B cell (primary cell): ENCODE data around the gene SPATA20. TPM values are rescaled to one million over a fixed set of nuclear protein-coding genes. Genes with fewer than 3 reads are reported as not detected.

ENCODE experiments used
- ATAC-seq: fragments of 200-7000 bp; cut with Tn5 transposase; one replicate; pipeline ENCODE4 v1.10.0; 2021; ENCODE audit warnings: low read depth, mild to moderate bottlenecking, moderate number of reproducible peaks, moderate library complexity
- CTCF ChIA-PET: fragments of 350-600 bp; sonication (Branson Sonifier 250); formaldehyde crosslinking; loops from one replicate; lab custom pipeline; 2021; ENCODE audit warnings: antibody characterized with exemption, inconsistent platforms; lab: Charles Lee
- POLR2A ChIA-PET: fragments of 350-600 bp; sonication (Branson Sonifier 250); formaldehyde crosslinking; loops from one replicate; lab custom pipeline; 2021; ENCODE audit warnings: antibody characterized with exemption; lab: Charles Lee
- DNase-seq: peaks from one replicate; pipeline ENCODE4 v3.0.0; 2013
- H2AFZ ChIP-seq: 2 replicates; pipeline ENCODE4 v1.6.1; 2012; ENCODE audit warnings: mild to moderate bottlenecking, low read depth, low read length; ENCODE audit not compliant: insufficient read depth, poor library complexity, severe bottlenecking
- H3K27ac ChIP-seq, 2 donors: 1 replicate in 1 of 2; 2 replicates in 1 of 2; pipeline ENCODE4 v1.5.1; 2012 to 2013; ENCODE audit warnings: low read length in 2 of 2, mild to moderate bottlenecking in 2 of 2, moderate library complexity in 1 of 2
- H3K27me3 ChIP-seq, 4 experiments: fragments of 200-600 bp in 1 of 4; sonication (generic) in 1 of 4; replicated peaks in 1 of 4; 1 replicate in 2 of 4; 2 replicates in 2 of 4; pipeline versions ENCODE4 v1.6.1 to v1.7.0; 2013 to 2016; ENCODE audit warnings: low read length in 3 of 4, mild to moderate bottlenecking in 2 of 4, mixed read lengths in 1 of 4, moderate library complexity in 1 of 4; ENCODE audit not compliant: insufficient read depth in 4 of 4, control insufficient read depth in 3 of 4; ENCODE audit errors: control extremely low read depth in 1 of 4
- H3K36me3 ChIP-seq, 2 experiments: replicated peaks in 1 of 2; 1 replicate in 1 of 2; 2 replicates in 1 of 2; pipeline versions ENCODE4 v1.6.1 to v1.7.1; 2013; ENCODE audit warnings: low read length in 1 of 2; ENCODE audit not compliant: insufficient read depth in 2 of 2, control insufficient read depth in 1 of 2; ENCODE audit errors: control extremely low read depth in 1 of 2, extremely low read depth in 1 of 2
- H3K4me1 ChIP-seq, 2 donors: fragments of 200-600 bp in 1 of 2; sonication (generic) in 1 of 2; 1 replicate in 1 of 2; 2 replicates in 1 of 2; pipeline versions ENCODE4 v1.5.1 to v1.6.1; 2013 to 2017; ENCODE audit warnings: low read length in 2 of 2; ENCODE audit not compliant: control insufficient read depth in 2 of 2, insufficient read depth in 2 of 2
- H3K4me2 ChIP-seq: replicated peaks from 2 replicates; pipeline ENCODE3; 2012; ENCODE audit warnings: mild to moderate bottlenecking, low read depth, low read length; ENCODE audit not compliant: poor library complexity, severe bottlenecking
- H3K4me3 ChIP-seq, 5 experiments: fragments of 200-600 bp in 1 of 5; sonication (generic) in 1 of 5; 1 replicate in 3 of 5; 2 replicates in 2 of 5; pipeline versions ENCODE4 v1.5.1 to v1.7.0; 2011 to 2016; ENCODE audit warnings: low read length in 4 of 5, mild to moderate bottlenecking in 4 of 5, low read depth in 2 of 5, control low read depth in 1 of 5, moderate library complexity in 1 of 5; ENCODE audit not compliant: insufficient read depth in 1 of 5; ENCODE audit errors: control extremely low read depth in 1 of 5, extremely low read depth in 1 of 5
- H3K79me2 ChIP-seq: fragments of 200-600 bp; sonication (generic); one replicate; pipeline ENCODE4 v1.6.0; 2016; ENCODE audit warnings: low read length; ENCODE audit not compliant: control insufficient read depth, insufficient read depth
- H3K9ac ChIP-seq: fragments of 200-600 bp; sonication (generic); 2 replicates; pipeline ENCODE4 v1.6.1; 2017; ENCODE audit warnings: mild to moderate bottlenecking, low read length, moderate library complexity
- H3K9me3 ChIP-seq, 3 donors: one replicate each; pipeline versions ENCODE4 v1.6.1 to v1.7.1; 2013; ENCODE audit warnings: low read length in 2 of 3; ENCODE audit not compliant: control insufficient read depth in 2 of 3, insufficient read depth in 1 of 3; ENCODE audit errors: control extremely low read depth in 1 of 3
- H4K20me1 ChIP-seq: 2 replicates; pipeline ENCODE4 v1.6.0; 2012; ENCODE audit warnings: mild to moderate bottlenecking, low read length; ENCODE audit not compliant: insufficient read depth, control insufficient read depth, poor library complexity, severe bottlenecking
- H3K27ac Mint-ChIP-seq: one replicate; pipeline ENCODE4 v1.8.0; 2021; ENCODE audit warnings: mixed read lengths
- H3K27me3 Mint-ChIP-seq: one replicate; pipeline ENCODE4 v1.8.0; 2021; ENCODE audit warnings: mixed read lengths
- H3K4me1 Mint-ChIP-seq: one replicate; pipeline ENCODE4 v1.8.0; 2021; ENCODE audit warnings: mixed read lengths
- H3K4me3 Mint-ChIP-seq: one replicate; pipeline ENCODE4 v1.8.0; 2021; ENCODE audit warnings: mixed read lengths
- H3K9me3 Mint-ChIP-seq: one replicate; pipeline ENCODE4 v1.8.0; 2022; ENCODE audit warnings: mixed read lengths; ENCODE audit not compliant: insufficient read depth
- CTCF ChIP-seq: fragments of 200-600 bp; IDR thresholded peaks from one replicate; pipeline ENCODE4 v1.8.0; 2022; ENCODE audit warnings: antibody characterized with exemption, mild to moderate bottlenecking
- EZH2 ChIP-seq: IDR thresholded peaks from 2 replicates; pipeline ENCODE4 v1.6.1; 2012; ENCODE audit warnings: borderline replicate concordance, low read depth, mild to moderate bottlenecking, moderate library complexity, low read length; ENCODE audit not compliant: insufficient read depth, poor library complexity, severe bottlenecking
- WGBS: methylation state at CpG from one replicate; pipeline ENCODE4 v1.1.5; 2013; ENCODE audit warnings: missing lambda C conversion rate; ENCODE audit not compliant: insufficient coverage; 5-methylcytosine and 5-hydroxymethylcytosine counted together
- intact Hi-C: fragments of 100-400 bp; cut with micrococcal nuclease; formaldehyde crosslinking; loops from one replicate; pipeline ENCODE4 v1.10.0; 2022
- polyA plus RNA-seq: library from polyadenylated mRNA; depleted of rRNA; stranded (reverse); fragments of >200 nt; gene quantifications from 2 replicates; pipeline ENCODE4 v1.2.3, GENCODE V29; 2012
- total RNA-seq, 2 donors: library from RNA; stranded (reverse); fragments of 120-200 nt in 1 of 2; gene quantifications; 1 replicate in 1 of 2; 2 replicates in 1 of 2; pipeline versions ENCODE4 v1.2.3 to v1.2.4, GENCODE V29; 2013 to 2022

SPATA20 gene
- total and polyA plus RNA-seq, 2 donors (not counting 1 experiment from before 2014, with no cell fraction given): 61.7 to 68.5 TPM

- DNase-seq (no peak), ATAC-seq (no peak)
- TF ChIP-seq EZH2 (no peak), CTCF (no peak)
- Histone ChIP-seq H4K20me1 (no peaks in the 10 kb centered on the region), H3K9ac (no peak overlapping the region), H3K27me3 (peaks cover 0 to 37% (median 19%) of the 10 kb centered on the region in 4 experiments), H3K4me1 (peaks cover 0 to 1% of the 10 kb centered on the region in 2 donors), H3K27ac (no peak overlapping the region), H3K9me3 (peaks cover 0 to 1% (median 0%) of the 10 kb centered on the region in 3 donors), H3K36me3 (no peaks in the 10 kb centered on the region), H3K4me3 (no peak overlapping the region), H3K79me2 (no peaks in the 10 kb centered on the region), H2AFZ (no peak overlapping the region), H3K4me2 (no peak overlapping the region)
- no peaks in the 10 kb centered on the region for H3K9me3 Mint-ChIP-seq
- H3K4me3 Mint-ChIP-seq: no peak overlapping the region
- no peak overlapping the region for H3K27ac Mint-ChIP-seq
- intact Hi-C loops: no loop called here
- WGBS: 39% methylated on average over 4 of the region's 5 CpGs
- H3K4me1 Mint-ChIP-seq: peaks cover 1% of the 10 kb centered on the region
- CTCF ChIA-PET: interaction anchor here (1.0 kb wide), 1 partner anchor 12 kb away, joined by 3 read pairs; no protein-coding TSS in a partner anchor
- POLR2A ChIA-PET: no interaction called here
- peaks cover 33% of the 10 kb centered on the region for H3K27me3 Mint-ChIP-seq
These were observed 19.7 kb upstream of the SPATA20 start for GRCh38 chr17:50527155-50527762.

- H3K27me3 Mint-ChIP-seq: peaks cover 37% of the 10 kb centered on the region
- Histone ChIP-seq H3K36me3 (no peaks in the 10 kb centered on the region), H3K4me1 (peaks cover 6 to 7% of the 10 kb centered on the region in 2 donors), H3K27me3 (peaks cover 0 to 44% (median 22%) of the 10 kb centered on the region in 4 experiments), H4K20me1 (no peaks in the 10 kb centered on the region), H3K9ac (no peak overlapping the region), H3K4me3 (no peak overlapping the region), H3K4me2 (no peak overlapping the region), H2AFZ (no peak overlapping the region), H3K9me3 (peaks cover 0 to 4% (median 0%) of the 10 kb centered on the region in 3 donors), H3K79me2 (no peaks in the 10 kb centered on the region), H3K27ac (no peak overlapping the region)
- H3K4me3 Mint-ChIP-seq: no peak overlapping the region
- no peak overlapping the region for H3K27ac Mint-ChIP-seq
- 33% methylated on average over 3 of the region's 4 CpGs for WGBS
- DNase-seq: no peak
- no peak for ATAC-seq
- no peaks in the 10 kb centered on the region for H3K9me3 Mint-ChIP-seq
- intact Hi-C loops: no loop called here
- peaks cover 1% of the 10 kb centered on the region for H3K4me1 Mint-ChIP-seq
- ChIA-PET CTCF (interaction anchor here (1.1 kb wide), 1 partner anchor 19 kb away, joined by 3 read pairs; the partner anchor contains the start of gene SPATA20), POLR2A (no interaction called here)
- no peak for TF ChIP-seq CTCF
- TF ChIP-seq EZH2: no peak
These were observed 19.0 kb upstream of the SPATA20 start for GRCh38 chr17:50527949-50528474.
